Choroid plexus epithelial cell (primary cell): Measurements from ENCODE around the gene DYRK1B.

Experiments
- DNase-seq: peaks from one replicate; pipeline ENCODE4 v3.0.0-alpha.2; 2010; ENCODE audit warnings: low read depth
- H3K4me3 ChIP-seq: 2 replicates; pipeline ENCODE4 v1.5.1; 2011; ENCODE audit warnings: low read depth, mild to moderate bottlenecking, control low read depth, low read length, moderate library complexity
- CTCF ChIP-seq: conservative IDR thresholded peaks from 2 replicates; pipeline ENCODE4 v1.5.1; 2011; ENCODE audit warnings: low read depth, mild to moderate bottlenecking, control low read depth, inconsistent platforms, low read length, moderate library complexity

DYRK1B gene

DNA sequence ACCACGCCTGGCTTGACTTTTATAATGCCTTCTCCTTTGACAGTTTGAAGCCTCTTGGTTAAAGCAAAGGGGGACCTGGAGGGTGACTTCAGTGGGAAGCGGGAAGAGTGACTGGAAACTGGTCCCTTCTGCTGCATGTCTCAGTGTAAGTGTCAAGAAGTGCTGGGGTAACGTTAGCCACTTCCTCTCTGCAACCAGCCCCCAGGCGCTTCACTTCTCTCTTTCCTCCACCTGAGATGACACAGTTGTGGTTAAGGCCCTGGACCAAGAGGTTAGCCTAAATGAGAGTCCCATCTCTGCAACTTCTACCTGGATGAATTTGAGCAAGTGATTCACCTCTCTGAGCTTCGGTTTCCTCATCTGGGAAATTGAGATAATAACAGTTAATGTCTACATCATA, 39.0 kb downstream of the DYRK1B start:
- DNase-seq: no peak
- TF ChIP-seq CTCF: no peak
- no peak overlapping the region for H3K4me3 ChIP-seq

GRCh38 chr19:39792999-39793546, 40.9 kb downstream of the DYRK1B start:
- H3K4me3 ChIP-seq: peak overlapping the region; percentile 64
- DNase-seq: peak; percentile 85
- peak; percentile 99 for TF ChIP-seq CTCF

DNA sequence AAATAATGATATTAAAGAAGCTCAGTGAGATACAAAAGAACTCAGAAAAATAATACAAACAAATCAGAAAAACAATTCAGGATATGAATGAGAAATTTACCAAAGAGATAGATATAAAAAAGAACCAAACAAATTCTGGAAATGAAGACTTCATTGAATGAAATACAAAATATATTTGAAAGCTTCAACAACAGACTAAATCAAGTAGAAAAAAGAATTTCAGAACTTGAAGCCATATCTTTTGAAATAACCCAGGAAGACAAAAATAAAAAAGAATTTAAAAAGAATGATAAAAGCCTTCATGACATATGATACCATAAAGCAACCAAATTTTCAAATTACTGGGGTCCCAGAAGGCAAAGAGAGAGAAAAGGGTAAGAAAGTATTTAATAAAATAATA, 45.7 kb downstream of the DYRK1B start:
- no peak overlapping the region for H3K4me3 ChIP-seq
- DNase-seq: no peak
- TF ChIP-seq CTCF: no peak

GRCh38 chr19:39780894-39781293, 53.1 kb downstream of the DYRK1B start:
- no peak overlapping the region for H3K4me3 ChIP-seq
- no peak for DNase-seq
- TF ChIP-seq CTCF: no peak

DNA sequence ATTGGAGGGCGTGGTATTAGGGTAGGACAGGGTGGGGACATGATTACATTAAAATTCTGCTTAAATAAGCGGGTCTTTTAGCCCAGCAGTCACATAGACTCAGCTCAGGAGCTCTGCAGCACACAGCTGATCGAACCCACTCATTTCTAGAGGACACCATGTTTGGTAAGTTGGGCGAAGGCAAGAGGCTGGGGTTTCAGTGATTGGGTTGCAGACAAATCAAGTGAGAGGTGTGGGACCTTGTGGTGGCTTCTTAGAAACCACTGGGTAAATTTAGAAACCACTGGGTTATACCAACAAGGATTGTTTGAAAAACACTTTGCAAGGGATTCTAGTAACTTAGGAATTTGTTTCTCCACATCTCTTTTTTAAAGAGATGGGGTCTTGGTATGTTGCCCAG, 55.2 kb downstream of the DYRK1B start, which contains the start of gene LEUTX:
Gene LEUTX, plus strand, starts transcription at position 92 of the 400 bp plus-strand sequence. Its CDS starts 67 bp downstream, at position 159.
- no peak within 1 kb of the TSS for H3K4me3 ChIP-seq
- TF ChIP-seq CTCF: no peak

More for the DNA sequence above, 55.2 kb downstream of the DYRK1B start, which contains the start of gene LEUTX:
- DNase-seq: no peak
